ENCODE results near the gene ATP8A2. TPM values are rescaled to one million over a fixed set of nuclear protein-coding genes. Genes with fewer than 3 reads are reported as not detected.
"Not testable (repeated sequence)": the region's sequence is repeated elsewhere in the genome, so short reads cannot be mapped to it uniquely, and the experiment has no call there.

The ATP8A2 gene
- total RNA-seq, 4 donors from 2014 or later, result 0.29 to 0.65 (median 0.46) TPM

- Histone ChIP-seq H3K4me1 (no peaks in the 10 kb centered on the region), H3K36me3 (no peaks in the 10 kb centered on the region), H3K27me3 (peaks cover 0 to 8% (median 0%) of the 10 kb centered on the region in 4 donors), H3K4me3 (no peak overlapping the region), H3K27ac (replicated peaks in 1 of 4) (no peak overlapping the region), H3K9me3 (no peaks in the 10 kb centered on the region)
- no peak for DNase-seq (ENCODE audit: extremely low spot score)
- intact Hi-C loops (cut with DNase I), result no loop called here
- no peak for TF ChIP-seq EP300 (IDR thresholded peaks at IDR 0.05)
- no peak for TF ChIP-seq POLR2A (IDR thresholded peaks at IDR 0.05; ENCODE audit: low read depth)
- TF ChIP-seq POLR2AphosphoS5 (IDR thresholded peaks at IDR 0.05), result no peak
- TF ChIP-seq, protein P1, sequence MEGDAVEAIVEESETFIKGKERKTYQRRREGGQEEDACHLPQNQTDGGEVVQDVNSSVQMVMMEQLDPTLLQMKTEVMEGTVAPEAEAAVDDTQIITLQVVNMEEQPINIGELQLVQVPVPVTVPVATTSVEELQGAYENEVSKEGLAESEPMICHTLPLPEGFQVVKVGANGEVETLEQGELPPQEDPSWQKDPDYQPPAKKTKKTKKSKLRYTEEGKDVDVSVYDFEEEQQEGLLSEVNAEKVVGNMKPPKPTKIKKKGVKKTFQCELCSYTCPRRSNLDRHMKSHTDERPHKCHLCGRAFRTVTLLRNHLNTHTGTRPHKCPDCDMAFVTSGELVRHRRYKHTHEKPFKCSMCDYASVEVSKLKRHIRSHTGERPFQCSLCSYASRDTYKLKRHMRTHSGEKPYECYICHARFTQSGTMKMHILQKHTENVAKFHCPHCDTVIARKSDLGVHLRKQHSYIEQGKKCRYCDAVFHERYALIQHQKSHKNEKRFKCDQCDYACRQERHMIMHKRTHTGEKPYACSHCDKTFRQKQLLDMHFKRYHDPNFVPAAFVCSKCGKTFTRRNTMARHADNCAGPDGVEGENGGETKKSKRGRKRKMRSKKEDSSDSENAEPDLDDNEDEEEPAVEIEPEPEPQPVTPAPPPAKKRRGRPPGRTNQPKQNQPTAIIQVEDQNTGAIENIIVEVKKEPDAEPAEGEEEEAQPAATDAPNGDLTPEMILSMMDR (IDR thresholded peaks at IDR 0.05), result no peak
- 74% methylated on average over 5 of the region's 5 CpGs for WGBS
Measured at GRCh38 chr13:25771202-25771601, 399.4 kb downstream of the ATP8A2 start.

- Histone ChIP-seq H3K36me3 (no peaks in the 10 kb centered on the region), H3K27me3 (peaks cover 0 to 8% (median 0%) of the 10 kb centered on the region in 4 donors), H3K9me3 (no peaks in the 10 kb centered on the region), H3K27ac (replicated peaks in 1 of 4) (no peak overlapping the region), H3K4me3 (no peak overlapping the region), H3K4me1 (no peaks in the 10 kb centered on the region)
- DNase-seq (ENCODE audit: extremely low spot score), result no peak
- TF ChIP-seq POLR2AphosphoS5 (IDR thresholded peaks at IDR 0.05) (no peak), POLR2A (IDR thresholded peaks at IDR 0.05; ENCODE audit: low read depth) (no peak), EP300 (IDR thresholded peaks at IDR 0.05) (no peak)
- TF ChIP-seq, protein P1 (IDR thresholded peaks at IDR 0.05), result no peak
- WGBS, result 75% methylated on average over 13 of the region's 13 CpGs
- intact Hi-C loops (cut with DNase I), result no loop called here
Measured at GRCh38 chr13:25771641-25772478, 400.1 kb downstream of the ATP8A2 start.

DNA sequence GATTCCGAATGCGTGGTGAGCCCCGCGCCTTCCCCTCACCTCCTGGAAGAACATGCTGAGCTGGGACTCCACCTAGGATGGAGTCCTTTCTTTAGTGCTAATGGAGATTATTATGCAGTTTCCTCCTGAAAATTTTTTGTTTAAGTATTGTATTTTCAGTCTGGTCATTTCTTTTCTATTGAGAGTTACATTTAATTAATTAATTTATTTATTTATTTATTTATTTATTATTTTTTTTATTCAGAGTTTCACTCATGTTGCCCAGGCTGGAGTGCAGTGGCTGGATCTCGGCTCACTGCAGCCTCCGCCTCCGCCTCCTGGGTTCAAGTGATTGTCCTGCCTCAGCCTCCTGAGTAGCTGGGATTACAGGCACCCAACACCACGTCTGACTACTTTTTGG lies 400.8 kb downstream of the ATP8A2 start:
- H3K4me1 ChIP-seq; H3K27ac ChIP-seq (replicated peaks in 1 of 4); H3K36me3 ChIP-seq; intact Hi-C loops (cut with DNase I); H3K27me3 ChIP-seq; H3K9me3 ChIP-seq; DNase-seq (ENCODE audit: extremely low spot score); H3K4me3 ChIP-seq: not testable (repeated sequence)
- WGBS, result 98% methylated on average over 8 of the region's 8 CpGs

- intact Hi-C loops (cut with DNase I); DNase-seq (ENCODE audit: extremely low spot score); H3K9me3 ChIP-seq; H3K4me1 ChIP-seq; H3K36me3 ChIP-seq; H3K4me3 ChIP-seq; H3K27ac ChIP-seq (replicated peaks in 1 of 4): not testable (repeated sequence)
- WGBS, result 96% methylated on average over 1 of the region's 1 CpG
- H3K27me3 ChIP-seq, result peaks cover 0 to 13% (median 0%) of the 10 kb centered on the region in 4 donors
Measured at GRCh38 chr13:25774056-25774455, 402.3 kb downstream of the ATP8A2 start.

GRCh38 chr13:25775275-25775674 lies 403.5 kb downstream of the ATP8A2 start:
- intact Hi-C loops (cut with DNase I), result no loop called here
- 80% methylated on average over 3 of the region's 3 CpGs for WGBS
- no peaks in the 10 kb centered on the region for H3K9me3 ChIP-seq
- H3K4me1 ChIP-seq, result no peaks in the 10 kb centered on the region
- no peak overlapping the region for H3K27ac ChIP-seq (replicated peaks in 1 of 4)
- no peak for TF ChIP-seq EP300 (IDR thresholded peaks at IDR 0.05)
- TF ChIP-seq, protein P1 (IDR thresholded peaks at IDR 0.05), result no peak
- TF ChIP-seq POLR2AphosphoS5 (IDR thresholded peaks at IDR 0.05), result no peak
- TF ChIP-seq POLR2A (IDR thresholded peaks at IDR 0.05; ENCODE audit: low read depth), result no peak
- H3K4me3 ChIP-seq, result no peak overlapping the region
- H3K36me3 ChIP-seq, result no peaks in the 10 kb centered on the region
- peaks cover 0 to 13% (median 0%) of the 10 kb centered on the region in 4 donors for H3K27me3 ChIP-seq
- DNase-seq (ENCODE audit: extremely low spot score), result no peak
